IMR-90 (cell line): Measurements from ENCODE around the gene CASP1. TPM values are rescaled to one million over a fixed set of nuclear protein-coding genes. Genes with fewer than 3 reads are reported as not detected.

ENCODE experiments used
- ATAC-seq: fragments of 200-7000 bp; cut with Tn5 transposase; 2 replicates; pipeline ENCODE4 v1.9.1; 2020; ENCODE audit warnings: low read depth, mild to moderate bottlenecking, moderate library complexity
- BruUV-seq: library from RNA; stranded (reverse); fragments of 400-500 nt; replicated peaks from 2 replicates; lab custom pipeline; 2021; lab: Mats Ljungman, UMichigan
- CTCF ChIA-PET: fragments of 300-600 bp; formaldehyde crosslinking; extraction: SDS; loops from one replicate; lab custom pipeline; 2021; ENCODE audit warnings: antibody characterized with exemption; lab: Yijun Ruan, JAX
- POLR2A ChIA-PET: fragments of 300-600 bp; sonication (Branson Sonifier 250); formaldehyde crosslinking; loops from one replicate; lab custom pipeline; 2022; ENCODE audit warnings: antibody characterized with exemption; ENCODE audit not compliant: unreplicated experiment; lab: Charles Lee
- DNase-seq: peaks from one replicate; pipeline ENCODE4 v3.0.0; 2013
- H2AFZ ChIP-seq: replicated peaks from 2 replicates; pipeline ENCODE3; 2013; ENCODE audit warnings: low read length, mild to moderate bottlenecking; ENCODE audit not compliant: poor library complexity
- H2AK5ac ChIP-seq: 2 replicates; pipeline ENCODE4 v1.6.1; 2013; ENCODE audit warnings: low read depth, low read length, inconsistent platforms
- H2AK9ac ChIP-seq: replicated peaks from 2 replicates; pipeline ENCODE3; 2013; ENCODE audit warnings: mild to moderate bottlenecking, low read depth, low read length, moderate library complexity; ENCODE audit not compliant: poor library complexity
- H2BK120ac ChIP-seq: 2 replicates; pipeline ENCODE4 v1.6.1; 2013; ENCODE audit warnings: low read depth, low read length, inconsistent platforms
- H2BK15ac ChIP-seq: 3 replicates; pipeline ENCODE4 v1.6.1; 2013; ENCODE audit warnings: low read depth, low read length, inconsistent platforms
- H2BK20ac ChIP-seq: 2 replicates; pipeline ENCODE4 v1.6.1; 2013; ENCODE audit warnings: low read depth, mild to moderate bottlenecking, inconsistent platforms, low read length, moderate library complexity
- H2BK5ac ChIP-seq: 2 replicates; pipeline ENCODE4 v1.6.1; 2013; ENCODE audit warnings: mild to moderate bottlenecking, low read depth, low read length, inconsistent platforms; ENCODE audit not compliant: poor library complexity, severe bottlenecking
- H3K14ac ChIP-seq: replicated peaks from 2 replicates; pipeline ENCODE4 v1.6.1; 2013; ENCODE audit warnings: low read depth, low read length, inconsistent platforms
- H3K18ac ChIP-seq: 2 replicates; pipeline ENCODE4 v1.6.1; 2013; ENCODE audit warnings: low read depth, low read length, control low read depth
- H3K23ac ChIP-seq: 2 replicates; pipeline ENCODE4 v1.6.1; 2013; ENCODE audit warnings: low read depth, low read length, inconsistent platforms
- H3K27ac ChIP-seq: 2 replicates; pipeline ENCODE4 v1.5.1; 2013; ENCODE audit warnings: mild to moderate bottlenecking, control low read depth, low read length; ENCODE audit not compliant: insufficient read depth
- H3K27me3 ChIP-seq: 2 replicates; pipeline ENCODE4 v1.6.1; 2013; ENCODE audit warnings: low read length; ENCODE audit not compliant: control insufficient read depth, insufficient read depth
- H3K36me3 ChIP-seq: 2 replicates; pipeline ENCODE4 v1.6.1; 2013; ENCODE audit warnings: low read length, mixed read lengths; ENCODE audit not compliant: control insufficient read depth, insufficient read depth
- H3K4ac ChIP-seq: 2 replicates; pipeline ENCODE4 v1.6.1; 2013; ENCODE audit warnings: low read depth, low read length, inconsistent platforms
- H3K4me1 ChIP-seq: 2 replicates; pipeline ENCODE4 v1.6.1; 2013; ENCODE audit warnings: low read length, mixed read lengths; ENCODE audit not compliant: control insufficient read depth, insufficient read depth
- H3K4me2 ChIP-seq: 2 replicates; pipeline ENCODE4 v1.6.1; 2013; ENCODE audit warnings: low read depth, mild to moderate bottlenecking, control low read depth, low read length, moderate library complexity
- H3K4me3 ChIP-seq: 2 replicates; pipeline ENCODE4 v1.5.1; 2013; ENCODE audit warnings: low read depth, mild to moderate bottlenecking, control low read depth, low read length, moderate library complexity; ENCODE audit not compliant: insufficient read depth
- H3K56ac ChIP-seq: 2 replicates; pipeline ENCODE4 v1.6.1; 2013; ENCODE audit warnings: low read length, inconsistent platforms; ENCODE audit not compliant: insufficient read depth; ENCODE audit errors: extremely low read depth
- H3K79me1 ChIP-seq, 2 experiments: 2 replicates each; pipeline ENCODE4 v1.6.1; 2013; ENCODE audit warnings: low read length in 2 of 2, inconsistent platforms in 1 of 2, low read depth in 1 of 2
- H3K9ac ChIP-seq: 2 replicates; pipeline ENCODE4 v1.6.1; 2013; ENCODE audit warnings: low read depth, low read length, control low read depth
- H3K9me1 ChIP-seq: 2 replicates; pipeline ENCODE4 v1.6.1; 2013; ENCODE audit warnings: low read length, inconsistent platforms; ENCODE audit not compliant: insufficient read depth
- H3K9me3 ChIP-seq: 2 replicates; pipeline ENCODE4 v1.6.1; 2013; ENCODE audit warnings: low read length; ENCODE audit not compliant: control insufficient read depth, insufficient read depth
- H4K20me1 ChIP-seq: 2 replicates; pipeline ENCODE4 v1.6.1; 2013; ENCODE audit warnings: low read length, inconsistent platforms; ENCODE audit not compliant: insufficient read depth
- H4K5ac ChIP-seq: 2 replicates; pipeline ENCODE4 v1.6.1; 2013; ENCODE audit warnings: mild to moderate bottlenecking, low read depth, low read length, control low read depth
- H4K8ac ChIP-seq, 2 experiments: 2 replicates each; pipeline ENCODE4 v1.6.1; 2013; ENCODE audit warnings: low read depth in 2 of 2, low read length in 2 of 2, control low read depth in 1 of 2, inconsistent platforms in 1 of 2
- H4K91ac ChIP-seq: 2 replicates; pipeline ENCODE4 v1.6.1; 2013; ENCODE audit warnings: low read depth, low read length, inconsistent platforms; ENCODE audit not compliant: insufficient read depth
- CEBPB ChIP-seq: IDR thresholded peaks from 2 replicates; pipeline ENCODE4 v1.6.1; 2012; ENCODE audit warnings: low read depth, low read length, improper control_type of control experiment
- FOS ChIP-seq: fragments of 150-350 bp; IDR thresholded peaks from 2 replicates; pipeline ENCODE4 v1.6.1; 2016; ENCODE audit warnings: low read depth, low read length
- MAFK ChIP-seq: IDR thresholded peaks from 2 replicates; pipeline ENCODE4 v1.6.1; 2012; ENCODE audit warnings: low read depth, low read length, improper control_type of control experiment
- MXI1 ChIP-seq: IDR thresholded peaks from 2 replicates; pipeline ENCODE4 v1.6.1; 2012; ENCODE audit warnings: low read depth, mild to moderate bottlenecking, low read length, moderate library complexity, borderline replicate concordance
- NFE2L2 ChIP-seq: fragments of 150-350 bp; IDR thresholded peaks from 2 replicates; pipeline ENCODE4 v1.6.1; 2016; ENCODE audit warnings: low read depth, mild to moderate bottlenecking, low read length
- RAD21 ChIP-seq: IDR thresholded peaks from 2 replicates; pipeline ENCODE4 v1.6.1; 2012; ENCODE audit warnings: low read length, improper control_type of control experiment
- RCOR1 ChIP-seq: IDR thresholded peaks from 2 replicates; pipeline ENCODE4 v1.6.1; 2012; ENCODE audit warnings: mild to moderate bottlenecking, low read length, improper control_type of control experiment; ENCODE audit not compliant: insufficient replicate concordance
- RFX5 ChIP-seq: IDR thresholded peaks from 2 replicates; pipeline ENCODE4 v1.8.0; 2012; ENCODE audit warnings: low read depth, mild to moderate bottlenecking, low read length, moderate library complexity
- WGBS, 2 experiments: methylation state at CpG; one replicate each; pipeline versions ENCODE4 v1.1.5 to v1.1.7; 2013; ENCODE audit warnings: missing lambda C conversion rate in 2 of 2; ENCODE audit not compliant: insufficient read length in 1 of 2; ENCODE audit errors: extremely low coverage in 2 of 2; 5-methylcytosine and 5-hydroxymethylcytosine counted together
- dilution Hi-C: fragments of 300-500 bp; cut with HindIII; formaldehyde crosslinking; loops from one replicate; pipeline ENCODE4 v1.14.3; 2018; ENCODE audit warnings: low sequenced_read_pairs; ENCODE audit not compliant: unreplicated experiment
- in situ Hi-C: fragments of 300-500 bp; cut with MboI; formaldehyde crosslinking; loops from 3 replicates; pipeline ENCODE4 v1.14.3; 2019; ENCODE audit warnings: low sequenced_read_pairs, inconsistent platforms, mixed read lengths
- intact Hi-C: fragments of 100-400 bp; cut with micrococcal nuclease; formaldehyde crosslinking; loops from 2 replicates; pipeline ENCODE4 v1.10.0; 2022
- polyA plus RNA-seq, 3 experiments: library from polyadenylated mRNA; depleted of rRNA; stranded (reverse); fragments of >200 nt; gene quantifications; 2 replicates each; pipeline ENCODE4 v1.2.3, GENCODE V29; 2012; ENCODE audit warnings: low replicate concordance in 1 of 3
- total RNA-seq: library from RNA; depleted of rRNA; stranded (reverse); fragments of >200 nt; gene quantifications from 2 replicates; pipeline ENCODE4 v1.2.3, GENCODE V29; 2012
- TF ChIP-seq, protein P1 (sequence below): fragments of 150-350 bp; IDR thresholded peaks from 2 replicates; pipeline ENCODE4 v1.6.1; 2017; ENCODE audit warnings: mild to moderate bottlenecking, antibody characterized with exemption, low read length, low read depth
- TF ChIP-seq, protein P2 (sequence below): conservative IDR thresholded peaks from 2 replicates; pipeline ENCODE4 v1.5.1; 2012; ENCODE audit warnings: mild to moderate bottlenecking, low read depth, low read length, improper control_type of control experiment
- TF ChIP-seq, protein P3 (sequence below): fragments of 150-350 bp; IDR thresholded peaks from 2 replicates; pipeline ENCODE4 v1.6.1; 2016; ENCODE audit warnings: low read depth, mild to moderate bottlenecking, low read length, moderate library complexity, borderline replicate concordance

CASP1 gene
- total and polyA plus RNA-seq, 2 of the 4 experiments (the other 2 are of a cell fraction), result 12.5 to 31.2 TPM

DNA sequence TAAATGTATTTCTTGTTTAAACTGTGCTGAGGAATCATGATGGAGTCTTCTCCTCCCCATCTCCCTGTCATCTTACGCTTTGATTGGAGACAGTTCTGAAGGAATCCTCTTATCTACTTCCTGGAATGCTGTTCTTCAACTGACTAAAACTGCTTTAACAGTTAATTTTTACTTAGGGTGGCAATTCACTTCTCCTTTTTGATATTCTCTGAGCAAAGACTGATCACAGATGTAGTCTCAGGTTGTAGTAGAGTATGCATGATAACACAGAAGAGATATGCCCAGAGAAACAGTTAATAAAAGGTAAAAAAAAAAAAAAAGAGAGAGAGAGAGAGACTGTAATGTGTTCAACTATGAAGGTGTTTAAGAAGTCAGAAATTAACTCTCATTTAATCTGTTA lies 10.6 kb downstream of the CASP1 start:
- H3K4me1 ChIP-seq, result no peaks in the 10 kb centered on the region
- no peak overlapping the region for H2BK15ac ChIP-seq
- no peak overlapping the region for H4K91ac ChIP-seq
- H2AFZ ChIP-seq, result no peak overlapping the region
- H3K9ac ChIP-seq, result no peak overlapping the region
- no CpG with 5 or more reads among the region's 1 CpG for WGBS, 2 experiments
- no peak overlapping the region for H2BK120ac ChIP-seq
- H3K36me3 ChIP-seq, result peaks cover 10% of the 10 kb centered on the region
- CTCF ChIA-PET, result no interaction called here
- H3K4me3 ChIP-seq, result no peak overlapping the region
- no peak overlapping the region for H3K4ac ChIP-seq
- no peaks in the 10 kb centered on the region for H3K27me3 ChIP-seq
- H4K5ac ChIP-seq, result no peak overlapping the region
- no peaks in the 10 kb centered on the region for H3K9me1 ChIP-seq
- H3K23ac ChIP-seq, result no peak overlapping the region
- H3K27ac ChIP-seq, result no peak overlapping the region
- no peak overlapping the region for H3K14ac ChIP-seq
- BruUV-seq, result no TSS peak
- in situ Hi-C loops, result no loop called here
- no peaks in the 10 kb centered on the region for H3K9me3 ChIP-seq
- no peak overlapping the region for H4K8ac ChIP-seq
- H3K18ac ChIP-seq, result no peak overlapping the region
- dilution Hi-C loops, result no loop called here
- no peak overlapping the region for H2AK9ac ChIP-seq
- DNase-seq, result no peak
- no peaks in the 10 kb centered on the region for H4K20me1 ChIP-seq
- no peak for ATAC-seq
- H2BK20ac ChIP-seq, result no peak overlapping the region
- H3K79me1 ChIP-seq, result no peaks in the 10 kb centered on the region
- intact Hi-C loops, result no loop called here
- no peak overlapping the region for H3K56ac ChIP-seq
- POLR2A ChIA-PET, result no interaction called here
- no peak for TF ChIP-seq MAFK
- TF ChIP-seq RAD21, result no peak
- TF ChIP-seq, protein P1, sequence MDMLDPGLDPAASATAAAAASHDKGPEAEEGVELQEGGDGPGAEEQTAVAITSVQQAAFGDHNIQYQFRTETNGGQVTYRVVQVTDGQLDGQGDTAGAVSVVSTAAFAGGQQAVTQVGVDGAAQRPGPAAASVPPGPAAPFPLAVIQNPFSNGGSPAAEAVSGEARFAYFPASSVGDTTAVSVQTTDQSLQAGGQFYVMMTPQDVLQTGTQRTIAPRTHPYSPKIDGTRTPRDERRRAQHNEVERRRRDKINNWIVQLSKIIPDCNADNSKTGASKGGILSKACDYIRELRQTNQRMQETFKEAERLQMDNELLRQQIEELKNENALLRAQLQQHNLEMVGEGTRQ, result no peak
- TF ChIP-seq CEBPB, result no peak
- no peak for TF ChIP-seq FOS
- TF ChIP-seq RCOR1, result no peak
- TF ChIP-seq NFE2L2, result no peak
- TF ChIP-seq, protein P2, sequence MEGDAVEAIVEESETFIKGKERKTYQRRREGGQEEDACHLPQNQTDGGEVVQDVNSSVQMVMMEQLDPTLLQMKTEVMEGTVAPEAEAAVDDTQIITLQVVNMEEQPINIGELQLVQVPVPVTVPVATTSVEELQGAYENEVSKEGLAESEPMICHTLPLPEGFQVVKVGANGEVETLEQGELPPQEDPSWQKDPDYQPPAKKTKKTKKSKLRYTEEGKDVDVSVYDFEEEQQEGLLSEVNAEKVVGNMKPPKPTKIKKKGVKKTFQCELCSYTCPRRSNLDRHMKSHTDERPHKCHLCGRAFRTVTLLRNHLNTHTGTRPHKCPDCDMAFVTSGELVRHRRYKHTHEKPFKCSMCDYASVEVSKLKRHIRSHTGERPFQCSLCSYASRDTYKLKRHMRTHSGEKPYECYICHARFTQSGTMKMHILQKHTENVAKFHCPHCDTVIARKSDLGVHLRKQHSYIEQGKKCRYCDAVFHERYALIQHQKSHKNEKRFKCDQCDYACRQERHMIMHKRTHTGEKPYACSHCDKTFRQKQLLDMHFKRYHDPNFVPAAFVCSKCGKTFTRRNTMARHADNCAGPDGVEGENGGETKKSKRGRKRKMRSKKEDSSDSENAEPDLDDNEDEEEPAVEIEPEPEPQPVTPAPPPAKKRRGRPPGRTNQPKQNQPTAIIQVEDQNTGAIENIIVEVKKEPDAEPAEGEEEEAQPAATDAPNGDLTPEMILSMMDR, result no peak
- TF ChIP-seq RFX5, result no peak
- TF ChIP-seq, protein P3, sequence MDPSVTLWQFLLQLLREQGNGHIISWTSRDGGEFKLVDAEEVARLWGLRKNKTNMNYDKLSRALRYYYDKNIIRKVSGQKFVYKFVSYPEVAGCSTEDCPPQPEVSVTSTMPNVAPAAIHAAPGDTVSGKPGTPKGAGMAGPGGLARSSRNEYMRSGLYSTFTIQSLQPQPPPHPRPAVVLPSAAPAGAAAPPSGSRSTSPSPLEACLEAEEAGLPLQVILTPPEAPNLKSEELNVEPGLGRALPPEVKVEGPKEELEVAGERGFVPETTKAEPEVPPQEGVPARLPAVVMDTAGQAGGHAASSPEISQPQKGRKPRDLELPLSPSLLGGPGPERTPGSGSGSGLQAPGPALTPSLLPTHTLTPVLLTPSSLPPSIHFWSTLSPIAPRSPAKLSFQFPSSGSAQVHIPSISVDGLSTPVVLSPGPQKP, result no peak
- TF ChIP-seq MXI1, result no peak
- H2AK5ac ChIP-seq, result no peak overlapping the region
- no peak overlapping the region for H2BK5ac ChIP-seq
- H3K4me2 ChIP-seq, result no peak overlapping the region
